Measurements from ENCODE around the gene ARRDC4. TPM values are rescaled to one million over a fixed set of nuclear protein-coding genes. Genes with fewer than 3 reads are reported as not detected.
"Not testable (repeated sequence)": the region's sequence is repeated elsewhere in the genome, so short reads cannot be mapped to it uniquely, and the experiment has no call there.

ARRDC4 gene
- polyA plus RNA-seq, 3 donors = 13.0 to 40.5 (median 19.0) TPM

DNA sequence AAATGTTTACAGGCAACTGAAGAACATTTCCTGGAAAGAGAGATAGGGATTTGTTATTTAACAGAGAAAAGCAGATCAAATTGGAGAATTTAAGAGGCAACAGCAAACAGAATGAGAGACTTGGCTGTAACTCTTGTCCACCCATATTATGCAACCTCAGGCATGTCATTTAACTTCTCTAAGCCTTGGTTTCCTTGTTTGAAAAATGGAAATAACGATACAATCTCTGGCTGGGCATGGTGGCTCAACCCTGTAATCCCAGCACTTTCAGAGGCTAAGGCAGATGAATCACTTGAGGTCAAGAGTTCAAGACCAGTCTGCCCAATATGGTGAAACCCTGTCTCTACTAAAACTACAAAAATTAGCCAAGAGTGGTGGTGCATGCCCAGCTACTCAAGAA is 23.7 kb downstream of the ARRDC4 start:
- Histone ChIP-seq H4K20me1 (ENCODE audit: insufficient read depth, low read length) (no peaks in the 10 kb centered on the region), H3K4me1 (ENCODE audit: control insufficient read depth in 1 of 2, insufficient read depth in 2 of 2, low read length in 2 of 2) (peaks cover 9 to 13% of the 10 kb centered on the region in 2 donors), H2AFZ (ENCODE audit: insufficient read depth, low read depth, low read length, poor library complexity, severe bottlenecking) (no peak overlapping the region), H3K4me2 (replicated peaks; ENCODE audit: extremely low read depth, low read length, poor library complexity, severe bottlenecking) (no peak overlapping the region), H3K9ac (ENCODE audit: insufficient read depth, low read length, poor library complexity, severe bottlenecking) (no peak overlapping the region), H3K36me3 (replicated peaks in 1 of 2; ENCODE audit: control insufficient read depth in 1 of 2, insufficient read depth in 2 of 2, low read length in 2 of 2) (no peaks in the 10 kb centered on the region), H3K9me3 (replicated peaks in 1 of 2; ENCODE audit: control insufficient read depth in 1 of 2, insufficient read depth in 1 of 2, low read length in 2 of 2) (peaks cover 10 to 11% of the 10 kb centered on the region in 2 donors), H3K4me3 (replicated peaks in 1 of 3; ENCODE audit: low read depth in 2 of 3, low read length in 3 of 3) (no peak overlapping the region), H3K27me3 (ENCODE audit: control insufficient read depth in 2 of 2, insufficient read depth in 2 of 2, low read length in 2 of 2) (no peaks in the 10 kb centered on the region), H3K79me2 (ENCODE audit: insufficient read depth, low read length) (no peaks in the 10 kb centered on the region), H3K27ac (ENCODE audit: low read depth in 1 of 2, low read length in 2 of 2) (peak overlapping the region in 1 of 2 donors; percentile 27)
- Mint-ChIP-seq H3K27me3 (ENCODE audit: low read depth in 3 of 3) (peaks cover 0 to 3% (median 0%) of the 10 kb centered on the region in 3 donors), H3K36me3 (no peaks in the 10 kb centered on the region), H3K9me3 (peaks cover 14 to 23% (median 15%) of the 10 kb centered on the region in 7 donors), H3K27ac (peak overlapping the region in 4 of 7 donors; percentile 13 to 73 (median 52)), H3K4me3 (no peak overlapping the region), H3K4me1 (peaks cover 13% of the 10 kb centered on the region)
- TF ChIP-seq, protein P1, sequence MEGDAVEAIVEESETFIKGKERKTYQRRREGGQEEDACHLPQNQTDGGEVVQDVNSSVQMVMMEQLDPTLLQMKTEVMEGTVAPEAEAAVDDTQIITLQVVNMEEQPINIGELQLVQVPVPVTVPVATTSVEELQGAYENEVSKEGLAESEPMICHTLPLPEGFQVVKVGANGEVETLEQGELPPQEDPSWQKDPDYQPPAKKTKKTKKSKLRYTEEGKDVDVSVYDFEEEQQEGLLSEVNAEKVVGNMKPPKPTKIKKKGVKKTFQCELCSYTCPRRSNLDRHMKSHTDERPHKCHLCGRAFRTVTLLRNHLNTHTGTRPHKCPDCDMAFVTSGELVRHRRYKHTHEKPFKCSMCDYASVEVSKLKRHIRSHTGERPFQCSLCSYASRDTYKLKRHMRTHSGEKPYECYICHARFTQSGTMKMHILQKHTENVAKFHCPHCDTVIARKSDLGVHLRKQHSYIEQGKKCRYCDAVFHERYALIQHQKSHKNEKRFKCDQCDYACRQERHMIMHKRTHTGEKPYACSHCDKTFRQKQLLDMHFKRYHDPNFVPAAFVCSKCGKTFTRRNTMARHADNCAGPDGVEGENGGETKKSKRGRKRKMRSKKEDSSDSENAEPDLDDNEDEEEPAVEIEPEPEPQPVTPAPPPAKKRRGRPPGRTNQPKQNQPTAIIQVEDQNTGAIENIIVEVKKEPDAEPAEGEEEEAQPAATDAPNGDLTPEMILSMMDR (IDR thresholded peaks at IDR 0.05) = no peak
- WGBS (ENCODE audit: insufficient coverage) = no CpG with 5 or more reads among the region's 1 CpG
- intact Hi-C loops (cut with micrococcal nuclease) = loop anchor here in 1 of 2 donors (10.0 kb wide), 1 partner anchor 101 kb away; no protein-coding TSS in a partner anchor
- DNase-seq = peak; percentile 43 to 63 (median 54)

DNA sequence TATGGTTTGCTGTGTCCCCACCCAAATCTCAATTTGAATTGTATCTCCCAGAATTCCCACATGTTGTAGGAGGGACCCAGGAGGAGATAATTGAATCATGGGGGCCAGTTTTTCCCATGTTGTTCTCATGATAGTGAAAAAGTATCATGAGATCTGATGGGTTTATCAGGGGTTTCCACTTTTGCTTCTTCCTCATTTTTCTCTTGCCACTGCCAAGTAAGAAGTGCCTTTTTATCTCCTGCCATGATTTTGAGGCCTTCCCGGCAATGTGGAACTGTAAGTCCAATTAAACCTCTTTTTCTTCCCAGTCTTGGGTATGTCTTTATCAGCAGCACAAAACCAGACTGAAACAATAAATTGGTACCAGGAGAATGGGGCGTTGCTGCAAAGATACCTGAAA is 25.5 kb downstream of the ARRDC4 start:
- intact Hi-C loops (cut with micrococcal nuclease) = loop anchor here in 1 of 2 donors (10.0 kb wide), 1 partner anchor 99 kb away; no protein-coding TSS in a partner anchor
- not testable (repeated sequence) for H3K4me3 Mint-ChIP-seq; H3K36me3 Mint-ChIP-seq; H3K4me3 ChIP-seq (replicated peaks in 1 of 3; ENCODE audit: low read depth in 2 of 3, low read length in 3 of 3); H3K4me2 ChIP-seq (replicated peaks; ENCODE audit: extremely low read depth, low read length, poor library complexity, severe bottlenecking); H3K9ac ChIP-seq (ENCODE audit: insufficient read depth, low read length, poor library complexity, severe bottlenecking); H2AFZ ChIP-seq (ENCODE audit: insufficient read depth, low read depth, low read length, poor library complexity, severe bottlenecking); H3K36me3 ChIP-seq (replicated peaks in 1 of 2; ENCODE audit: control insufficient read depth in 1 of 2, insufficient read depth in 2 of 2, low read length in 2 of 2); H3K27ac Mint-ChIP-seq; H3K27me3 ChIP-seq (ENCODE audit: control insufficient read depth in 2 of 2, insufficient read depth in 2 of 2, low read length in 2 of 2); H3K27me3 Mint-ChIP-seq (ENCODE audit: low read depth in 3 of 3); DNase-seq; H3K79me2 ChIP-seq (ENCODE audit: insufficient read depth, low read length); H4K20me1 ChIP-seq (ENCODE audit: insufficient read depth, low read length); H3K27ac ChIP-seq (ENCODE audit: low read depth in 1 of 2, low read length in 2 of 2)
- 100% methylated on average over 1 of the region's 2 CpGs for WGBS (ENCODE audit: insufficient coverage)
- Histone ChIP-seq H3K9me3 (replicated peaks in 1 of 2; ENCODE audit: control insufficient read depth in 1 of 2, insufficient read depth in 1 of 2, low read length in 2 of 2) (peaks cover 10 to 11% of the 10 kb centered on the region in 2 donors), H3K4me1 (ENCODE audit: control insufficient read depth in 1 of 2, insufficient read depth in 2 of 2, low read length in 2 of 2) (peaks cover 9 to 13% of the 10 kb centered on the region in 2 donors)
- H3K9me3 Mint-ChIP-seq = peaks cover 14 to 23% (median 17%) of the 10 kb centered on the region in 7 donors
- H3K4me1 Mint-ChIP-seq = peaks cover 13% of the 10 kb centered on the region
